HL-60 (cell line): ENCODE measurements around the gene BCAR1.
"Not testable (repeated sequence)": the region's sequence is repeated elsewhere in the genome, so short reads cannot be mapped to it uniquely, and the experiment has no call there.

Experiments
- DNase-seq, 2 experiments: peaks; one replicate each; pipeline ENCODE4 v3.0.0-alpha.2; 2010 to 2020; ENCODE audit warnings: low read depth in 1 of 2, low spot score in 1 of 2
- H3K27ac ChIP-seq: fragments of 250-450 bp; sonication (Bioruptor Pico); replicated peaks from 2 replicates; pipeline ENCODE4 v1.5.1; 2020; ENCODE audit warnings: mild to moderate bottlenecking, moderate library complexity
- H3K27me3 ChIP-seq: fragments of 250-450 bp; sonication (Bioruptor Pico); 2 replicates; pipeline ENCODE4 v1.5.1; 2021; ENCODE audit warnings: mild to moderate bottlenecking, moderate library complexity; ENCODE audit not compliant: insufficient read depth, poor library complexity, severe bottlenecking
- H3K4me3 ChIP-seq: replicated peaks from 2 replicates; pipeline ENCODE4 v1.5.1; 2011; ENCODE audit warnings: mild to moderate bottlenecking, control low read depth, low read length; ENCODE audit not compliant: insufficient read depth
- CTCF ChIP-seq: IDR thresholded peaks from one replicate; pipeline ENCODE4 v1.5.1; 2011; ENCODE audit warnings: low read length, control low read depth, inconsistent platforms; ENCODE audit not compliant: insufficient read depth
- GABPA ChIP-seq: IDR thresholded peaks from 2 replicates; pipeline ENCODE4 v1.6.1; 2012; ENCODE audit warnings: low read depth
- POLR2AphosphoS5 ChIP-seq: IDR thresholded peaks from 2 replicates; pipeline ENCODE4 v1.6.1; 2012; ENCODE audit warnings: low read depth
- SPI1 ChIP-seq: IDR thresholded peaks from 2 replicates; pipeline ENCODE4 v1.6.1; 2012; ENCODE audit warnings: low read depth, mild to moderate bottlenecking, borderline replicate concordance
- TF ChIP-seq, protein P1 (sequence below): IDR thresholded peaks from 2 replicates; pipeline ENCODE4 v1.6.1; 2012; ENCODE audit warnings: low read depth; ENCODE audit not compliant: insufficient replicate concordance

BCAR1 gene

GRCh38 chr16:75279305-75279704 lies 27.9 kb upstream of the BCAR1 start:
- no peak for TF ChIP-seq CTCF
- TF ChIP-seq GABPA = no peak
- TF ChIP-seq POLR2AphosphoS5 = no peak
- TF ChIP-seq, protein P1, sequence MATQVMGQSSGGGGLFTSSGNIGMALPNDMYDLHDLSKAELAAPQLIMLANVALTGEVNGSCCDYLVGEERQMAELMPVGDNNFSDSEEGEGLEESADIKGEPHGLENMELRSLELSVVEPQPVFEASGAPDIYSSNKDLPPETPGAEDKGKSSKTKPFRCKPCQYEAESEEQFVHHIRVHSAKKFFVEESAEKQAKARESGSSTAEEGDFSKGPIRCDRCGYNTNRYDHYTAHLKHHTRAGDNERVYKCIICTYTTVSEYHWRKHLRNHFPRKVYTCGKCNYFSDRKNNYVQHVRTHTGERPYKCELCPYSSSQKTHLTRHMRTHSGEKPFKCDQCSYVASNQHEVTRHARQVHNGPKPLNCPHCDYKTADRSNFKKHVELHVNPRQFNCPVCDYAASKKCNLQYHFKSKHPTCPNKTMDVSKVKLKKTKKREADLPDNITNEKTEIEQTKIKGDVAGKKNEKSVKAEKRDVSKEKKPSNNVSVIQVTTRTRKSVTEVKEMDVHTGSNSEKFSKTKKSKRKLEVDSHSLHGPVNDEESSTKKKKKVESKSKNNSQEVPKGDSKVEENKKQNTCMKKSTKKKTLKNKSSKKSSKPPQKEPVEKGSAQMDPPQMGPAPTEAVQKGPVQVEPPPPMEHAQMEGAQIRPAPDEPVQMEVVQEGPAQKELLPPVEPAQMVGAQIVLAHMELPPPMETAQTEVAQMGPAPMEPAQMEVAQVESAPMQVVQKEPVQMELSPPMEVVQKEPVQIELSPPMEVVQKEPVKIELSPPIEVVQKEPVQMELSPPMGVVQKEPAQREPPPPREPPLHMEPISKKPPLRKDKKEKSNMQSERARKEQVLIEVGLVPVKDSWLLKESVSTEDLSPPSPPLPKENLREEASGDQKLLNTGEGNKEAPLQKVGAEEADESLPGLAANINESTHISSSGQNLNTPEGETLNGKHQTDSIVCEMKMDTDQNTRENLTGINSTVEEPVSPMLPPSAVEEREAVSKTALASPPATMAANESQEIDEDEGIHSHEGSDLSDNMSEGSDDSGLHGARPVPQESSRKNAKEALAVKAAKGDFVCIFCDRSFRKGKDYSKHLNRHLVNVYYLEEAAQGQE = no peak
- no peak for TF ChIP-seq SPI1
- Histone ChIP-seq H3K4me3 (no peak overlapping the region), H3K27ac (no peak overlapping the region), H3K27me3 (peaks cover 61% of the 10 kb centered on the region)
- DNase-seq = no peak

DNA sequence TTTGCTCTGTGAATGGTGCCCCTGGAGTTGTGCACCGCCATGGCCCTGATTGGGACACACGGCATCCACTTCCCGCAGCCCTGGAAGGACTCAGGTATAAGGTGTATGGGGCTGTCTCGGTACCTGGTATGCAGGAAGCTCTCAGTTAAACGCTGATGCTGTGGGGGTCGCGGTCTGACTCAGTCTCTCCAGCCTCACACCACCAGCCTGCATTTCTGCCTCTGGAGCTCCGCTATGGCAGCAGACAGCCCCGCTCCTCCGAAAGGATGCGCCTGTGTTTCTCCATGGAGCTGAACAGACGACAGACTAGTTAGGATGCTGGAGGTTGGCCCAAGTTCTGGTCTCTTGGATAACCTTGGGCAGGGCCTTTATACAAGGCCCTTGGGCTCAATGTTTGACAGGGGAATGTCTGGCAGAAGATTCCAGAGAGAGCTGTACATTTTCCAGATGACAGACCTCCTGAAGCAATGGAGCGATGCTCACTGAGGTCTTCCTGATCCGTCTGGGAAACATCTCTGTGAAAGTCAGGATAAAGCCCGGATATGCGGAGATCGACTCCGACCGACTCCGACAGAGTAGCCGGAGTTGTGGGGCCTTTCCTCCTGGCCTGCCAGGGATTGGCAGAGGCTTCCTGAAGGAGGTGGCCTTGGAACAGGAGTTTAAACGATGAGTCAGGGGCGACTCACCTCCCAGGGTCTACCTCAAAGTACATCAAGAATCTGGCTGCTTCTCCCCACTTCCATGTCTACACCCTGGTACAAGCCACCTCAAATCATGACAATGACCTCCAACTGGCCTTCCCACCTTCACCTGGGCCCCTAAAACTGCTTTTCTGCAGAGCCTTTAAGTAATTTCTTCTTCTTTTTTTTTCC lies 21.9 kb upstream of the BCAR1 start:
- H3K27ac ChIP-seq = no peak overlapping the region
- H3K27me3 ChIP-seq = peaks cover 51% of the 10 kb centered on the region
- no peak overlapping the region for H3K4me3 ChIP-seq
- DNase-seq = no peak
- TF ChIP-seq CTCF (no peak), POLR2AphosphoS5 (no peak), GABPA (no peak), SPI1 (no peak)
- TF ChIP-seq, protein P1 = no peak

DNA sequence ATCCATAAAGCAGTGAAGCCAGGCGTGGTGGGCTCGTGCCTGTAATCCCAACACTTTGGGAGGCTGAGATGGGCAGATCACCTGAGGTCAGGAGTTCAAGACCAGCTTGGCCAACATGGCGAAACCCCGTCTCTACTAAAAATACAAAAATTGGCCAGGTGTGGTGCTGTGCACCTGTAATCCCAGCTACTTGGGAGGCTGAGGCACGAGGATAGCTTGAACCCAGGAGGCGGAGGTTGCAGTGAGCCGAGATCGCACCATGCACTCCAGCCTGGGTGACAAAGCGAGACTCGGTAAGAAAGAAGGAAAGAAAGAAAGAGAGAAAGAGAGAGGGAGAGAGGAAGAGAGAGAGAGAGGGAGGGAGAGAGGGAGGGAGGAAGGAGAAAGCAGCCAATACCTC lies 21.2 kb upstream of the BCAR1 start:
- not testable (repeated sequence) for H3K4me3 ChIP-seq, DNase-seq, H3K27ac ChIP-seq
- peaks cover 52% of the 10 kb centered on the region for H3K27me3 ChIP-seq

- Histone ChIP-seq H3K27me3 (peaks cover 48% of the 10 kb centered on the region), H3K27ac (no peak overlapping the region), H3K4me3 (no peak overlapping the region)
- TF ChIP-seq, protein P1 = no peak
- no peak for TF ChIP-seq POLR2AphosphoS5
- TF ChIP-seq SPI1 = no peak; the same call in 1 of the 2 replicates
- no peak for TF ChIP-seq CTCF
- TF ChIP-seq GABPA = no peak
- peak in 1 of 2 experiments; percentile 61 for DNase-seq
Measured at GRCh38 chr16:75272097-75272551, 20.7 kb upstream of the BCAR1 start.
